ENCODE data around the gene ARL4A.
"Not testable (repeated sequence)": the region's sequence is repeated elsewhere in the genome, so short reads cannot be mapped to it uniquely, and the experiment has no call there.

The ARL4A gene, protein sequence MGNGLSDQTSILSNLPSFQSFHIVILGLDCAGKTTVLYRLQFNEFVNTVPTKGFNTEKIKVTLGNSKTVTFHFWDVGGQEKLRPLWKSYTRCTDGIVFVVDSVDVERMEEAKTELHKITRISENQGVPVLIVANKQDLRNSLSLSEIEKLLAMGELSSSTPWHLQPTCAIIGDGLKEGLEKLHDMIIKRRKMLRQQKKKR

DNA sequence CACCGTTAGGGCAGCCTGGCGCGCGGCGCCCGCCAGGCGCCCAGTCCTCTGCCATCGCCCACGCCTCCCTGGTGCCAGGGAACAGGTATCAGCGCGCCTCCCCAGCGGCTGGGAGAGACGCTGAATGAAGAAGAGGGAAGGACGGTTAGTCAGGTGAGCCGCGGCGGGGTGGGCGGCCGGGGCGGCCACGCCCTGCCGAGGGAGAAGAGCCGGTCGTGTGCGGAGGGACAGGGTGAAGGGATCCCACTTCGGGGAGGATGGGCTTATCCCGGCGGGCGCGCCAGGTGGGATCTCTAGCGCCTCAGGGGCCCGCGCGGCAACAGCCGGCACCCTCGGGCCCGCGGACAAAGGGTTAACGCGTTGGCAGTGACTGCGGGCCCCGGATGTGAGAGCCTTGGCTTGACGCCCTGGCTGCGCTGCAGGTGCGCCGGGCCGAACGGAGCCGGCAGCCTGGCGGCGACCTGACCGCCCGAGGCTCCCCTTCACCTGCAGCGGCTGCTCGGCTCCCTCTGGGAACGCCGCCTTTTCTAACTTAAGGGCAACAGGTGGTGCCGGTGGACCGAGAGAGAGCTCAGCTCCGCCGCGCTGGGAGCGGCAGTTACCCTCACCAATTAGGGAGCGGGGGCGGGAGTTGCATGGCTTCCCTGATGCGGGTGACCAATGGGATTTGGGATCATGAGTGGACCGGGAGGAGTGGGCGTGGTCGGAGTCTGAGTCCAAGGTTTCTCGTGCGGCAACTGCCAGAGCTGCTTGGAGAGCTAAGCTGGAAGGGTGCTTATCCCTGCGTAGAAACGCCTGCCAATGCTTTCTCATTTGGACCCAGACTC, at the start of gene ARL4A:
ARL4A (plus strand) TSS at position 743 of the 827 bp plus-strand sequence. CDS start 622 bp downstream, outside the sequence.
- Histone ChIP-seq H3K9ac (ENCODE audit: low read depth, low read length) (peak within 1 kb of the TSS; percentile 78), H3K9me3 (ENCODE audit: control insufficient read depth, insufficient read depth, low read length) (no peaks in the 10 kb centered on the region), H3K4me1 (ENCODE audit: insufficient read depth, low read length) (0 out of 2 replicates have a peak, but pooled peaks cover 3% of the 10 kb centered on the region), H3K36me3 (ENCODE audit: insufficient read depth, low read length) (no peaks in the 10 kb centered on the region)

DNA sequence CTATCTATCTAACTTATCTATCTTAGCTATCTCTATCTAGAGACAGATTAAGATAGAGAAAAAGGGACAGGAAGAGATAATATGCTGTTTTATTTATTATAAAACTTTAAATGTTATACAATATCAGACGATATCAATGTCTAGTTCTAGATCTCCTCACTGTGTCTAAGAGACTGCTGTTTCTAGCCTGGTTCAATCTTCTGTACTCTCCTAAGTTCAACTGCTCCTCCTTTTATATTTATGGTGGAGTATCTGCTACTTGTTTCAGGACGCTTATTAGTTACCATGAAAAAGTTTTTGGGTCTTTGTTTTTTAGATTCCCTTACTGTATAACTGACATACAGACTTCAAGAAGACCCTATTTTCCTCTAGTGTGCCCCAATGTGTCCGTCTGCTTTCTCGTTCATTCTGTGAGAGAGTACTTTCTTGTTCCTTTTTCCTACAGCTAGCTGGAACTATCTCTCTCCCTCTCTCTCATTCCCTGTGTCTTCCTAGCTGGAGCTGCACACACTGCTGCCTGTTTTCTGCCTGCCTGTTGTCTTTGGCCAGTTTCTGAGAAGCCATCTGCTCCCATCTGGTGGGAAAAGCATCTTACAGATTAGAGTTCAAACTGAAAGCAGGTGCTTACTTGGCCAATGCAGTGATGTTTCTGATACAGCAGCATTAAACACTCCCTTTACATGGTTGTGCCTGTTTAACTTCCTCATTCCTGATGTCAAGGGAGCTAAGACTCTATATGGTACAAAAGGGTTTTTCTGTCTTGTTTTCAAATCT, 49.4 kb upstream of the ARL4A start:
- Histone ChIP-seq H3K36me3 (ENCODE audit: insufficient read depth, low read length) (no peaks in the 10 kb centered on the region), H3K9ac (ENCODE audit: low read depth, low read length) (no peak overlapping the region), H3K9me3 (ENCODE audit: control insufficient read depth, insufficient read depth, low read length) (no peaks in the 10 kb centered on the region), H3K4me1 (ENCODE audit: insufficient read depth, low read length) (no peaks in the 10 kb centered on the region)

DNA sequence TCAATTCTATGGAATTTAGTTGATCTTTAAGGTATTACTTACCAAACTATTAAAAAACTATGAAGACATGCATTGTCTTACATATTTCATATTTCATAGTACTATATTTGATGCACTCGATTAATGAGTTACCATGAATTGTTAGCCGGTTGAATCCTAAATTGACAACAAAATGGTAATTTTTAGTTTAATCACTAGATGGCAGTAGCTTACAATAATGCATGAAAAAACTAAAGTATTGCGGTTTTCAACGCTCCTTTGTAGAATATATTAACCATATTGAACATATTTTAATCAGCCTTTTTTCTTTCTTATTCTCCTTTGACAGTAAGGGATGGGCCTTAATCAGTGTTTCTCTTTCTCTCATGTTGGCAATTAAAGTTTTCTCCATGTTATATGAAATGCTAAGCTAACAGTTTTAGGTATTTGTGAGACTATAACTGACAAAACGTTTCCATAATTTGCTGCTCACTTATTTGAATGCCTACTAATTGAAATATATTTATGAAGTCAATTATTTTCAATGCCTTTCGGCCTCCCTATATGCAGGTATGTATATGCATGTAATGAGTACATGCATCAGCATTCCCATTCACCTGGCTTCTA, 48.5 kb upstream of the ARL4A start:
- Histone ChIP-seq H3K4me1 (ENCODE audit: insufficient read depth, low read length) (no peaks in the 10 kb centered on the region), H3K9ac (ENCODE audit: low read depth, low read length) (no peak overlapping the region), H3K9me3 (ENCODE audit: control insufficient read depth, insufficient read depth, low read length) (no peaks in the 10 kb centered on the region), H3K36me3 (ENCODE audit: insufficient read depth, low read length) (no peaks in the 10 kb centered on the region)

DNA sequence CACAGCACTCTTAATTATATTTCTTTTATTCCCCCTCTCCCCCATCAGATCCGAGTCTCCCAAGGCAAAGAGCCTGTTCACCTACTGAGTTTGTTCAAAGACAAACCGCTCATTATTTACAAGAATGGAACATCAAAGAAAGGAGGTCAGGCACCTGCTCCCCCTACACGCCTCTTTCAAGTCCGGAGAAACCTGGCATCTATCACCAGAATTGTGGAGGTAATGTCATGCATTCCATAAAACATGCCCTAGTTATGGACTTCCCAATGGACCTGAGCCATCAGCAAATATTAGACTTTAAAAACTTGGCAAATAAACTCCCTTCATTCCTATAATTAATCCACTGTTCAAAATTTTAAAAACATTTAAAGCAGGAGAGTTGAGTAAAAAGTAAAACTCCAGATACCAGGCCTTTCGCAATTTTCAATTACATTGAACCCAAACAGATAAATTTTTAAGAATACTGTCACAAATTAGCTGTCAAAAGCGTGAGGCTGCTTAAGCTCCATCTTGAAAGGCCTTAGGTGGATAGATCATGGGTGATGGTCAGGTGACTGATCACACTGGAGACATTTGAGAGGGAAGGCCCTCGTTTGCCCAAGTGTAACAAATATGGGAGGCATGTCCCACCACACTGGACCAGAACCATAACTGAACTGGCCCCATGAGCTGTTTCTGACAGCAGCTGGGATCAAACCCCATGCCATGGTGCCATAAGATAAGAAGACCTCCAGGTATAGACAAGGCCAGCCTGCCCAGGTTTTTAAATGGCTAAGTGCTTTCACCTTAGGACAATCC, 46.9 kb upstream of the ARL4A start:
- Histone ChIP-seq H3K9me3 (ENCODE audit: control insufficient read depth, insufficient read depth, low read length) (no peaks in the 10 kb centered on the region), H3K4me1 (ENCODE audit: insufficient read depth, low read length) (no peaks in the 10 kb centered on the region), H3K9ac (ENCODE audit: low read depth, low read length) (no peak overlapping the region), H3K36me3 (ENCODE audit: insufficient read depth, low read length) (no peaks in the 10 kb centered on the region)

DNA sequence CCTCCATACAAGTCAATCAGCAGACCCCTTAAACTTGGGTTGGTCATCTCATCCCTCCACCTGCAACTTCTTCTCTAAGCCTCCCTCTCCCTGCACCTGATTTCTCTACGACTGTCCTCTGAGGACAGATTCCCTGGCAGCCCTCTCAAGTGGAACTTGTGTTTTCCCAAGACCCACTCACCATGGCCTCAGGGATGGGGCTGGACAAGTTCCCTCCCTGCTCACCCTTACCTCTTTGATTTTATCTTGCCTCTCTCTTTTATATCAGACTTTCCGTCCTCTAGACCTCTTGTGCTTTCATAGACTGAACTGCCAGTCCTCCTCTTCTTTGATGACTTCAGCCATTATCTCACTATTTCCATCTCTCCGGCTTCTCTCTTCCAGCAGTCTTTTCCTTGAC, 46.2 kb upstream of the ARL4A start:
- Histone ChIP-seq H3K36me3 (ENCODE audit: insufficient read depth, low read length) (no peaks in the 10 kb centered on the region), H3K4me1 (ENCODE audit: insufficient read depth, low read length) (no peaks in the 10 kb centered on the region), H3K9ac (ENCODE audit: low read depth, low read length) (no peak overlapping the region), H3K9me3 (ENCODE audit: control insufficient read depth, insufficient read depth, low read length) (no peaks in the 10 kb centered on the region)

DNA sequence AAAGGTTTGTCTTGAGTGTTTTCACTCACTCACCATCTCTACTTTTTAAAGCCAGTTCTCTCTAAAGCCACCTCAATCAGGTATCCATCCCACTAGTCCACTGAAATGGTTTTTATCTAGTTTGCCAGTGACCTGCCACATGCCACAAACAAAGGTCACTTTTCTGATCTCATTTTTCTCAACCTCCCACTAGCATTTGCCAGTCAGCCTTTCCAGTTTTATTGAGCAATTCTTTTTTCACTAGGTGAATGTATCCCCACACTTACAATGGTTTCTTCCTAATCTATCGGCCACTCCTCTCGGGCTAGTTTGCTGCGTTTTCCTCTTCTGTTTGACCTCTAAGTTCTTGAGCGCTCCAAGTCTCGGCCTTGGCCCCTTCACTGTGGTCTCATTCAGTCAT, 44.9 kb upstream of the ARL4A start:
- Histone ChIP-seq H3K9me3 (ENCODE audit: control insufficient read depth, insufficient read depth, low read length) (no peaks in the 10 kb centered on the region), H3K36me3 (ENCODE audit: insufficient read depth, low read length) (no peaks in the 10 kb centered on the region), H3K9ac (ENCODE audit: low read depth, low read length) (no peak overlapping the region), H3K4me1 (ENCODE audit: insufficient read depth, low read length) (peaks cover 5% of the 10 kb centered on the region; the same call in 1 of the 2 replicates)

DNA sequence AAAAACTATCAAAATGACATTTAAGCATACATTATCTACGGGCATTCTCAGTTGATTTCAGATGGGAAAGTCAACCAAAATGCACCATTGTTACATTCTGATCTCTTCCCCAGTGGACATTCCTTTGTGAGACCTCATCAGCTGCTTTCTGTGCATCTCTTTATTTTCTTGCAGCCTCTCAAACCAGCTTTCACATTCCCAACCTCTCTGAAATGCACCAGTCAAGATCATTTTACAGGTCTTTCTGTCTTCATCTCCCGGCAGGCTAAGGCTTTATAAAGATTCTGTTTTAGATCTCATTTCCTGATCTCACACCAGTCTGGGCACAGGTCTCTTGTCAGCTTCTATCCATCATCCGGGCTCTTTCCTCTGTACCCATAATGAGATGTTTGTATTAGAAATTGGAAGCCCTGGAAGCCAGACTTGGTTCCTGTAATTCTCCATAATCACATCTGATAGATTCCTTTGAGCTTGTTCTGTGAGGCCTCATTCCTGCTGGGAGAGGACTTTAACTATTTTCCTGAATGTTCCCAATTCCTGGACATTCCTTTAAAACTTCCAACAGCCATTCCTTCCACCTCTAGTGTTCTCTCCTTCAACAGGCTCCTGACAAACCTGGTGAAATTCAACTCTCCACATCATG, 44.3 kb upstream of the ARL4A start:
- H3K4me1 ChIP-seq (ENCODE audit: insufficient read depth, low read length) = peaks cover 8% of the 10 kb centered on the region; the same call in 1 of the 2 replicates
- H3K36me3 ChIP-seq (ENCODE audit: insufficient read depth, low read length) = no peaks in the 10 kb centered on the region
- no peak overlapping the region for H3K9ac ChIP-seq (ENCODE audit: low read depth, low read length)
- no peaks in the 10 kb centered on the region for H3K9me3 ChIP-seq (ENCODE audit: control insufficient read depth, insufficient read depth, low read length)

DNA sequence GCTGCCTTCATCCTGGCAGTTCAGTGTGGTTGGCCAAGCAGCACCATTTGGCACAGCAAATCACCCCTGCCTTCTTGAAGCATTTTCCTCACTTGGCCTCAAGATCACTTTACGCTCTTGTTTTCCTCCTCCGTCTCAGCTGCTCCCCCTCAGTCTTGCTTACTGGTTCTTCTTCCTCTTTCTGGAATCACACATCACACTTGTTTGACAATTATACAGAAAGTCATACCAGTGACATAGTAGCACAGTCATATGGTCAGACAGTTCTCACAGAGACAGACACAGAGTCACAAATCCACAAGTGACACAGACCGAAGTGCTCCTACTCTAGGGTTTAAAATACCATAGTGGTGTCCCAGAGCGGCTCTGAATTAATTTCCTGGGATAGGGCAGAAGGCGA, 43.8 kb upstream of the ARL4A start:
- H3K36me3 ChIP-seq (ENCODE audit: insufficient read depth, low read length) = no peaks in the 10 kb centered on the region
- H3K9me3 ChIP-seq (ENCODE audit: control insufficient read depth, insufficient read depth, low read length) = no peaks in the 10 kb centered on the region
- H3K4me1 ChIP-seq (ENCODE audit: insufficient read depth, low read length) = peaks cover 10% of the 10 kb centered on the region
- H3K9ac ChIP-seq (ENCODE audit: low read depth, low read length) = no peak overlapping the region

DNA sequence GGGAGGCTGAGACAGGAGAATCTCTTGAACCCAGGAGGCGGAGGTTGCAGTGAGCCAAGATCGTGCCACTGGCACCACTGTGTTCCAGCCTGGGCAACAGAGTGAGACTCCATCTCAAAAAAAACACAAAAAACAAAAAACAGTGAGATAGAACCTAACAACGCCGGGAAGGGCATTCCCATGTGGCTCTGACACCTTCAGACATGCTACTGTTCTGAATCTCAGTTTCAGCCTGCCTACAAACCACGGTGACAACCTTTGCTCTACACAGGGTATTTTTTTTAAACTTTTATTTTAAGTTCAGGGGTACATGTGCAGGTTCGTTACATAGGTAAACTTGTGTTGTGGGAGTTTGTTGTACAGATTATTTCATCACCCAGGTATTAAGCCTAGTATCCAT, 42.2 kb upstream of the ARL4A start:
- not testable (repeated sequence) for H3K36me3 ChIP-seq (ENCODE audit: insufficient read depth, low read length); H3K9ac ChIP-seq (ENCODE audit: low read depth, low read length); H3K9me3 ChIP-seq (ENCODE audit: control insufficient read depth, insufficient read depth, low read length)
- H3K4me1 ChIP-seq (ENCODE audit: insufficient read depth, low read length) = peaks cover 18% of the 10 kb centered on the region

DNA sequence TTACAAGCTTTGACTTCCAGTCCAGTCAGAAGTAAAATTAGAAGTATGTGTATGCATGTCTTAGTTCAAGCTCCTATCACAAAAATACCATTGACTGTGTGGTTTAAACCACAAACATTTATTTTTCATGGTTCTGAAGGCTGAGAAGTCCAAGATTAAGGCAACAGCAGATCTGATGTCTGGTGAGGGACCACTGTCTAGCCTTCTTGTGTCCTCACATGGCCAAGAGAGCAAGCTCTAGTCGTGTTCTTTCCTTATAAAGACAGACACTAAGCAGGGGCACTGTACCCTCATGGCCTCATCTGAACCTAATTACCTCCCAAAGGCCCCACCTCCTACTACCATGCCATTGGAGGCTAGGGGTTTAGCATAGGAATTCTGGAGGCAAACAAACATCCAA, 41.3 kb upstream of the ARL4A start:
- Histone ChIP-seq H3K9ac (ENCODE audit: low read depth, low read length) (no peak overlapping the region), H3K9me3 (ENCODE audit: control insufficient read depth, insufficient read depth, low read length) (no peaks in the 10 kb centered on the region), H3K4me1 (ENCODE audit: insufficient read depth, low read length) (peaks cover 18% of the 10 kb centered on the region), H3K36me3 (ENCODE audit: insufficient read depth, low read length) (no peaks in the 10 kb centered on the region)

DNA sequence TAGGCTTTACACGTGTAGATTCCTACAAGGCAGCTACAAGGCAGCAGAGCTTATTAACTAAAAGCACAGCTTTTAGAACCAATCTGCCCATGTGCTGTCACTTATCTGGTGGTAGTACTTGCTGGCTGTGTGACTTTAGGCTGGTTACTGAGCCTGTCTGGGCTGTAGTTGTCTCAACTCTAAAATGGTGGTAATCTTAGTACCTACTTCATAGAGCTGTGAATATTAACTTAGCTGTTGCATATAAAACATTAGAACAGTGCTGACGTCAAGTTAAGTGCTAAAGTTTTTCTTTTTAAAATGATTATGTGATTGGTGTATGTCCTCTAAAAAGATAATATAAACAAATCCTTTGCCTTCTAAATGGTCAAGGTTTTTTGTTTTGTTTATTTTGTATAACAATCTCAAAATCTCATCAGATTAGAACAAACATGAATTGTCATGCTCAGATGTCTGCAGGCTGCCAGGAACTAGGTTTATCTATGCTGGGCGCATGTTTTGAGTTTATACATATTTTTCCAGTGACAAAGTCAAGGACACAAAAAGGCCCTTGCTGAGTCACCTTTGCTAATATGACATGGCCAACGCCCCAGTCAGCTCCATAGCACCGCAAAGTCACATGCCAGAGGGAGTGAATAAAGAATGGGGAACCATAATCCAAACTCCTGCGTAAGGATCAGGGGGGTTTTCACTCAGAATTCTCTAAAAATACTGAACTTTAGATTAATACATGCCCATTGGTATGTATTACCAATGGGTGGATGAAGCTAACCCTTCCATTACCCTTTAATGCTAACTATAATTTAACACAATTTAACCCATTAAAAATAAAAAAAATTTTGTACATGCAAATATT, 39.8 kb upstream of the ARL4A start:
- H3K36me3 ChIP-seq (ENCODE audit: insufficient read depth, low read length) = no peaks in the 10 kb centered on the region
- H3K9me3 ChIP-seq (ENCODE audit: control insufficient read depth, insufficient read depth, low read length) = no peaks in the 10 kb centered on the region
- no peak overlapping the region for H3K9ac ChIP-seq (ENCODE audit: low read depth, low read length)
- H3K4me1 ChIP-seq (ENCODE audit: insufficient read depth, low read length) = peaks cover 18% of the 10 kb centered on the region

DNA sequence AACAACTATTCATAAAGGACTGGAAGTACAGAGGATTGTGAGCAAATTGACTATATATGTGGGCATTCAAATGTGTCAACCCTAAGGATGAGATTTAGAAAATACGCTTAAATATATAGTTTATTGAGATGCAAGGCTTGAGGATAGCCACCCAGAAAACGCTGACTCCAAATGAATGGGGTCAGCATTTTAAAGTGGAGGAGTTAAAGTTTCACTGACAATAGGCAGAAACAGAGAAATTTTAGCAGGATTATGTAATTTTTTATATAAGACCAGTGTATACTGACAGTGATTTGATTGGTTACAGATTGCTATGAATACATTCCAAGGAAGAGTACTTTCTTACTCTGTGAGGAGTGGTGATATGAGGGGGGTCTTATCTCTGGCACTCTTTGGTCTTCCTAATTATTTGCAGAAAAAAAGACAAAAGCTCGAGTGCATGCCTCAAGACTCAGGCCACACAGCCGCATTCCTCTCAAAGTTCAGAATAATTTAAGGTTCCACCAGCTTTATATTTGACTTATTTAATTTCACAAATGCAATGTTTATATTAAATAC, 38.6 kb upstream of the ARL4A start:
- H3K4me1 ChIP-seq (ENCODE audit: insufficient read depth, low read length) = peaks cover 18% of the 10 kb centered on the region
- H3K36me3 ChIP-seq (ENCODE audit: insufficient read depth, low read length) = no peaks in the 10 kb centered on the region
- no peak overlapping the region for H3K9ac ChIP-seq (ENCODE audit: low read depth, low read length)
- H3K9me3 ChIP-seq (ENCODE audit: control insufficient read depth, insufficient read depth, low read length) = no peaks in the 10 kb centered on the region
